ENCODE measurements around the gene HOXC4. TPM values are rescaled to one million over a fixed set of nuclear protein-coding genes. Genes with fewer than 3 reads are reported as not detected.

The HOXC4 gene
- total and polyA plus RNA-seq, 2 of the 8 experiments (the other 6 are each of a cell fraction or from before 2014, with no cell fraction given): not detected

DNA sequence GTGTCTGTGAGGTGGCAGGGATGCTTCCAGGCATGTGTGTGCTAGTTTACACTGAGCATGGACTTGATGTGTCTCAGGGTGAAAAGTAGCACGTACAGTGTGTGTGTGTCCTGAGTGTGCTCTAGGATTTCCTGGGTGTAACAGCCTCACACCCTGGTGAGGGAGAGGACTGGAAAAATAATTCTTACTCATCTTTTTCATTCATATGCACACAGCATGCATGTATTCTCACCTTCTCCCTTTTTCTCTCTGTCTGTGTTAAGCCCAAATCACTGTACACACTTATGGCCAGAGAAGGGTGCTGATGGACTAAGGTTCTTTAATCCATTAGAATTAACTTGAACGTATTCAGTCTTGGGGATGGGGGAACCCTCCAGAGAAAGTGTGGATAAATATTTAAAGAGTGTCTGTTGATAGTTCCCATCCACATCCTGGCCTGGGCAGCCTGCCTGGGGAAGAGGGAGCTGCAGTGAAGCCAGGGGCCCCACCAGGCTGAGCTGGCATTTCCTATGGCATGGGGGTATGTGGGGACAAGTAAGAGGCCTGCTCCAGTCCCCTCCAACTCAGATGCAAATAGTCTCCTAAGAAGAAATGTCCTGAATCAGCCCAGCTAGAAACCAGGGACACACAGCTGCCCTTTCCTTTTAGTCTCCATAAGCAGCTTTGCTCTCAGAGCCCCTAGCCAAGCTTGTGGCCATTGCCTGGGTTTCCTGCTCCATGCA, 45.9 kb upstream of the HOXC4 start (continued):
- no peak for TF ChIP-seq RBBP5 (IDR thresholded peaks at IDR 0.05; ENCODE audit: borderline replicate concordance, low read depth, low read length)

Measured in H1 (cell line).